Body of pancreas (tissue), 4 donors: ENCODE data around the gene PRDM15.

Experiments
- POLR2A ChIP-seq, 3 donors: fragments of 450-650 bp; IDR thresholded peaks; one replicate each; pipeline ENCODE4 v1.6.1; 2016; ENCODE audit warnings: antibody characterized with exemption in 3 of 3, mild to moderate bottlenecking in 2 of 3
- TF ChIP-seq, protein P1 (sequence below), 7 experiments: fragments of 450-650 bp in 4 of 7; fragments of 200-600 bp in 3 of 7; sonication (generic) in 3 of 7; IDR thresholded peaks; one replicate each; pipeline ENCODE4 v1.5.1; 2016 to 2019; ENCODE audit warnings: antibody characterized with exemption in 7 of 7

DNA sequence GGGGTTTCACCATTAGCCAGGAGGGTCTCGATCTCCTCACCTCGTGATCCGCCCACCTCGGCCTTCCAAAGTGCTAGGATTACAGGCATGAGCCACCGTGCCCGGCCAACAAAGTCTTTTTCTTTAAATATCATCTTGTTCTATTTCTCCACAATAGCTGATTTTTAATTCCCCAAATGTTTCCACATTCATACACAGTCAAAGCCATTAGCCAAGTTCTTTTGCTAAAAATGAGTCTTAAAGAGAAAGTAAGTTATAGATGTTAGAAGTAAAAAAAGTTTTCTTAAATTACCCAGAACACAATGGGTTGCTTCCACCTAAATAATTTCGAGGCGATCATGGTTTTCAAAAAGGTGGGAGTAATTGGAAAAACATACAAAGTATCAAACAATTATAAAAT is 44.0 kb upstream of the PRDM15 start:
- TF ChIP-seq, protein P1, sequence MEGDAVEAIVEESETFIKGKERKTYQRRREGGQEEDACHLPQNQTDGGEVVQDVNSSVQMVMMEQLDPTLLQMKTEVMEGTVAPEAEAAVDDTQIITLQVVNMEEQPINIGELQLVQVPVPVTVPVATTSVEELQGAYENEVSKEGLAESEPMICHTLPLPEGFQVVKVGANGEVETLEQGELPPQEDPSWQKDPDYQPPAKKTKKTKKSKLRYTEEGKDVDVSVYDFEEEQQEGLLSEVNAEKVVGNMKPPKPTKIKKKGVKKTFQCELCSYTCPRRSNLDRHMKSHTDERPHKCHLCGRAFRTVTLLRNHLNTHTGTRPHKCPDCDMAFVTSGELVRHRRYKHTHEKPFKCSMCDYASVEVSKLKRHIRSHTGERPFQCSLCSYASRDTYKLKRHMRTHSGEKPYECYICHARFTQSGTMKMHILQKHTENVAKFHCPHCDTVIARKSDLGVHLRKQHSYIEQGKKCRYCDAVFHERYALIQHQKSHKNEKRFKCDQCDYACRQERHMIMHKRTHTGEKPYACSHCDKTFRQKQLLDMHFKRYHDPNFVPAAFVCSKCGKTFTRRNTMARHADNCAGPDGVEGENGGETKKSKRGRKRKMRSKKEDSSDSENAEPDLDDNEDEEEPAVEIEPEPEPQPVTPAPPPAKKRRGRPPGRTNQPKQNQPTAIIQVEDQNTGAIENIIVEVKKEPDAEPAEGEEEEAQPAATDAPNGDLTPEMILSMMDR (IDR thresholded peaks at IDR 0.05) = no peak
- no peak for TF ChIP-seq POLR2A (IDR thresholded peaks at IDR 0.05)
